HEK293T (cell line): ENCODE measurements around the gene JPH4.

Experiments
- BHLHE40 ChIP-seq: fragments of 450-650 bp; IDR thresholded peaks from 2 replicates; pipeline ENCODE4 v1.6.1; 2016; ENCODE audit warnings: mild to moderate bottlenecking, moderate library complexity, borderline replicate concordance
- ELF4 ChIP-seq: fragments of 450-650 bp; IDR thresholded peaks from 2 replicates; pipeline ENCODE4 v1.6.1; 2017; ENCODE audit warnings: antibody characterized with exemption
- FOXM1 ChIP-seq: fragments of 450-650 bp; IDR thresholded peaks from 2 replicates; pipeline ENCODE4 v1.6.1; 2017; ENCODE audit warnings: mild to moderate bottlenecking, borderline replicate concordance
- SP1 ChIP-seq: fragments of 450-650 bp; IDR thresholded peaks from 2 replicates; pipeline ENCODE4 v1.6.1; 2017
- SUZ12 ChIP-seq: fragments of 450-650 bp; IDR thresholded peaks from 2 replicates; pipeline ENCODE4 v1.6.1; 2016; ENCODE audit warnings: mild to moderate bottlenecking
- TF ChIP-seq, protein P1 (sequence below): fragments of 450-650 bp; IDR thresholded peaks from 2 replicates; pipeline ENCODE4 v1.6.1; 2016

DNA sequence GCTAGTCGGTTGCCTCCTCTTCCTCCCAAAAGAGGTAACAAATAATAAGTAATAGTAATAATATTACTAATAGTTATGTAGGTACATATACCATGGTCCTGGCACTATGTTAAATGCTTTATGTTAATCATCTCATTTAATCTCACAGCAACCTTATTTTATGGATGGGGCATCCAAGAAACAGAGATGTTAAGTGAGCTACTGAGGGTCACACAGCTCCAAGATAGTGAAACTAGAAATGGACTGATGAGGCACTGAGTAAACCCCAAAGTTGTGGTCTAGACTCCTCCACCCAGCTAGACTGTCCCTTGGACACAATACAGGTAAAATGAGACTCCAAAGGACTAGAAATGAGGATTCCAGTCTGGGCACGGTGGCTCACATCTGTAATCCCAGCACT is 42.1 kb downstream of the JPH4 start:
- TF ChIP-seq FOXM1: no peak
- TF ChIP-seq ELF4: no peak
- TF ChIP-seq SUZ12: no peak
- TF ChIP-seq SP1: no peak
- TF ChIP-seq, protein P1, sequence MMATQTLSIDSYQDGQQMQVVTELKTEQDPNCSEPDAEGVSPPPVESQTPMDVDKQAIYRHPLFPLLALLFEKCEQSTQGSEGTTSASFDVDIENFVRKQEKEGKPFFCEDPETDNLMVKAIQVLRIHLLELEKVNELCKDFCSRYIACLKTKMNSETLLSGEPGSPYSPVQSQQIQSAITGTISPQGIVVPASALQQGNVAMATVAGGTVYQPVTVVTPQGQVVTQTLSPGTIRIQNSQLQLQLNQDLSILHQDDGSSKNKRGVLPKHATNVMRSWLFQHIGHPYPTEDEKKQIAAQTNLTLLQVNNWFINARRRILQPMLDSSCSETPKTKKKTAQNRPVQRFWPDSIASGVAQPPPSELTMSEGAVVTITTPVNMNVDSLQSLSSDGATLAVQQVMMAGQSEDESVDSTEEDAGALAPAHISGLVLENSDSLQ: no peak
- no peak for TF ChIP-seq BHLHE40
